ENCODE measurements around the gene NPFF.

NPFF gene

DNA sequence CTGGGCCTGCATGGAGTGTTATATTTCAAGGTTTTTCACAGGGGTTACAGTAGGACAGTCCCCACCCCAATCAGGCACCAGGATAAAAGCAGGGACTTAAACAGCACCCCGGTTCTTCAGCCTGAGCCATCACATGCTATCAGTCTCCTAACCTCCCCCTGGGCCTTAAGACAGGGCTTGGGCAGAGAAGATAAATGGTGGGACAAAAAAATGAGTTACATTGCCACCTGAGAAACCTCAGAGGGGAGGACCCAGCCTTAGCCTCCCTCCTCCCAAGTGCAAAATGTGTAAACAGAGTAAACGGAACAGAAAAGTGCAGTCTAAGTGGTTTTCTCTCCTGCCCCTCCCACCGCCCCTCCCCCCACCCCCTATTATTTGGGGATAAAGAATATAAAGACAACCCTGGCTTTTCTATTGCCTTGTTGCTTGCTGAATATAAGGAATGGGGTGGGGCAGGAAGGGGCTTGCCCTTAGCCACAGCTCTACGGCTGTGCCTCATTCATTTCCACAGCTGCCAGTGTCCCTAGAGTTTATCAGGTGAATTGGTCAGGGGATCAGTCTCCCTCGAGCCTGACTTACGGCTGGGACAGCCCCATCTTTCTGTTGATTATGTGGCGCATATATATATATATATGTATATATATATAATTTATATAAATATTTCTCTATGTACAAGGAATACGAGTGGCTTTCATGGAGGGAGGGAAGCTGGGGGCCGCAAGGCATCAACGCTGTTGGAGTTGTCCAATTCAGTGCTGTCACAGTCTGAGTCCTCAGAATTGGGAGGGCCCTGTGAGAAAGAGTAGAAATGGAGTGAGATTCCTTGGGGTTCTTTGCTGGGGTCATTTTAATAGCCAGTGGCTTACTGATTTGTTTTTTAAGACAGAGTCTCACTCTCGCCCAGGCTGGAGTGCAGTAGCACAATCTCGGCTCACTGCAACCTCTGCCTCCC is 26.5 kb downstream of the NPFF start:
- Mint-ChIP-seq H3K27ac (peak overlapping the region; percentile 80), H3K9me3 (no peaks in the 10 kb centered on the region), H3K4me3 (no peak overlapping the region), H3K36me3 (ENCODE audit: low read depth) (peaks cover 92% of the 10 kb centered on the region), H3K27me3 (no peaks in the 10 kb centered on the region), H3K4me1 (ENCODE audit: low read depth) (peaks cover 33% of the 10 kb centered on the region)
- peak; percentile 31 for DNase-seq

DNA sequence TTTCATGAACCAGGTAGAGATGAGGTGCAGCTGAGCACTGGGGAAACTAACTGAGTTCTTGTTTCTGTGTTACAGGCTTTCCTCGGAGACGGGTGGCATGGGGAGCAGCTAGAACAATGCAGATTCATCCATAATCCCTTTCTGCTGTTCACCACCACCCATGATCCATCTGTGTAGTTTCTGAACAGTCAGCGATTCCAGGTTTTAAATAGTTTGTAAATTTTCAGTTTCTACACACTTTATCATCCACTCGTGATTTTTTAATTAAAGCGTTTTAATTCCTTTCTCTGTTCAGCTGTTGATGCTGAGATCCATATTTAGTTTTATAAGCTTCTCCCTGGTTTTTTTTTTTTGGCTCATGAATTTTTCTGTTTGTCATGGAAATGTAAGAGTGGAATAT is 28.0 kb downstream of the NPFF start:
- Mint-ChIP-seq H3K36me3 (ENCODE audit: low read depth) (peaks cover 92% of the 10 kb centered on the region), H3K4me3 (no peak overlapping the region), H3K27me3 (no peaks in the 10 kb centered on the region), H3K4me1 (ENCODE audit: low read depth) (peaks cover 44% of the 10 kb centered on the region), H3K27ac (peak overlapping the region; percentile 80), H3K9me3 (no peaks in the 10 kb centered on the region)
- DNase-seq, result no peak

DNA sequence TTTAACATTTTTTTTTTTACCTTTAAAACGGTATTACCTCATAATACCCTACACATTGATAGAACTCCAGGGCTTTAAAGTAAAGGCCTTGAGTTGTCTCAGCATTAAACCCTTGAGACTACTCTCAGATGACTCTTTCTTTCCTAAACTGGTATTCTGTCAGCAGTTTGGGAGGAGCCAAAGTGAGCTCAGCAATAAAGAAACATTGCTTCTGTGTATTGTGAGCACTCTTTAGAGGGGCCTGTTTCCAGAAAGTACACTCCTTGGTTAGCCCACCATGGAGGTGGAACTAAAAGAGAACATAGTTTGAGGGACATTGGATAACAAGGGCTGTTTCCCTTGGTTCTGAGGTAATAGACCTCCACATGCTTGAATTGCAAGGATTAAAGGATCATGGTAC is 28.4 kb downstream of the NPFF start:
- Mint-ChIP-seq H3K27ac (peak overlapping the region; percentile 80), H3K9me3 (no peaks in the 10 kb centered on the region), H3K36me3 (ENCODE audit: low read depth) (peaks cover 92% of the 10 kb centered on the region), H3K27me3 (no peaks in the 10 kb centered on the region), H3K4me1 (ENCODE audit: low read depth) (peaks cover 49% of the 10 kb centered on the region), H3K4me3 (no peak overlapping the region)
- no peak for DNase-seq

DNA sequence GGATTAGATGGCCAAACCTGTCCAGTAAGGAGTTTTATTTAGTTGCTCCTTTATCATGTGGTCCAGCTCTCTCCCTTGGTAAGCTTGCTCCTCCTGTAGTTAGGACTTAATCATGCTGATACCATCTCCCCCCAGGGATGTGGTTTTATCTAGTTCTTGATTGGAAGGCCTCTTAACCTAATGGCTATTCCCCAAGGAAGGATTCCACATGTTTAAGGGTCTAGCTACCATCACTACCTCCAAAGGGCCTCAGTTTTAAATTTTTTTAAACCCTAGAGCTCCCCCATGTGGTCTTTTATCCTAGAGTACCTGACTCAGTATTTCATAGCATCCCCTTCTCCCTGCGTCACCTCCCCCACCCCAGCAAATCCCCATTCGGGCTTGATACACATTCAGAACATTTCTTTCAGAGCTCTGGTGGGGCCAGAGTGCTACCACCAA is 30.5 kb downstream of the NPFF start:
- no peaks in the 10 kb centered on the region for H3K9me3 Mint-ChIP-seq
- peak overlapping the region; percentile 83 for H3K27ac Mint-ChIP-seq
- no peak for DNase-seq
- peaks cover 65% of the 10 kb centered on the region for H3K4me1 Mint-ChIP-seq (ENCODE audit: low read depth)
- no peaks in the 10 kb centered on the region for H3K27me3 Mint-ChIP-seq
- peaks cover 96% of the 10 kb centered on the region for H3K36me3 Mint-ChIP-seq (ENCODE audit: low read depth)
- no peak overlapping the region for H3K4me3 Mint-ChIP-seq

DNA sequence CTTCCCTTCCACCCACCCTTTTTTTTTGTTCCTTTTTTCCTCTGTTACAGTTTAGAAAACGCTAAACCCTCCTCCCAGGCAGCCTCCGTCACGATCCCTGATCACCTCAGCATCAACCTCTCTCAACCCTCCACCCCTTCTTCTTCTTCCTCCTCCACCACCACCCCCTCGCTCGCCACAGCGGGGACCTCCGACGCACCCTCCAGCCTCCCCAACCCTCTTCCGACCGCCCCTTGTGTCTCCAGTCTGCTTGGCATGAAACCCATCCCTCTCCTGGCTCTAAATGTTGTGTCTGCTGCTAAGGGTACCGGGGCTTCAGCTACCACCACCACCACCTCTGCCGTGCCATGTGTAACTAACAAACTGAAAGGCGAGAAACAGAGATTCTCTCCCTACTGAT is 32.5 kb downstream of the NPFF start:
- peaks cover 98% of the 10 kb centered on the region for H3K36me3 Mint-ChIP-seq (ENCODE audit: low read depth)
- H3K4me1 Mint-ChIP-seq (ENCODE audit: low read depth), result peaks cover 75% of the 10 kb centered on the region
- no peak for DNase-seq

DNA sequence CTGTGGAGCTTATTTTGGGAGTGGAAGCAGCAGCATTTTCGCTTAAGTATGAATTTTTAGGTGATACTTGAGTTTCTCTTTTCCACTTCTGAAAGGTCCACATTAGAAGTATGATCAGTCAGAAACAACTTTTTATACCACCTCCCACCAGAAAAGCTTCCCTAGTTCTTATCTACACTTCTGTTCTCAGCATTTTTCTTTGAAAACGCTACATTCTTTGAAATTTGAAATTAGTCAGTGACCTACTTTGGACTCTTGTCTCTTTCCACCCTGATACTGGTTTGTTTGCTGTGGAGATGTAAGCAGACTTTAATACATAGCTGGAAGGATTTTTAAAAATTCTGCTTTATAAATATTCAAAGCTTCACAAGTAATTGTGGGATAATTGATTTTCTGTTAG is 33.2 kb downstream of the NPFF start:
- Mint-ChIP-seq H3K27me3 (no peaks in the 10 kb centered on the region), H3K4me3 (peak overlapping the region; percentile 46), H3K4me1 (ENCODE audit: low read depth) (peaks cover 72% of the 10 kb centered on the region), H3K36me3 (ENCODE audit: low read depth) (peaks cover 98% of the 10 kb centered on the region), H3K9me3 (no peaks in the 10 kb centered on the region), H3K27ac (peak overlapping the region; percentile 93)
- DNase-seq, result no peak

More for the DNA sequence above, 32.5 kb downstream of the NPFF start:
- Mint-ChIP-seq H3K27ac (peak overlapping the region; percentile 93), H3K27me3 (no peaks in the 10 kb centered on the region), H3K9me3 (no peaks in the 10 kb centered on the region), H3K4me3 (peak overlapping the region; percentile 46)

DNA sequence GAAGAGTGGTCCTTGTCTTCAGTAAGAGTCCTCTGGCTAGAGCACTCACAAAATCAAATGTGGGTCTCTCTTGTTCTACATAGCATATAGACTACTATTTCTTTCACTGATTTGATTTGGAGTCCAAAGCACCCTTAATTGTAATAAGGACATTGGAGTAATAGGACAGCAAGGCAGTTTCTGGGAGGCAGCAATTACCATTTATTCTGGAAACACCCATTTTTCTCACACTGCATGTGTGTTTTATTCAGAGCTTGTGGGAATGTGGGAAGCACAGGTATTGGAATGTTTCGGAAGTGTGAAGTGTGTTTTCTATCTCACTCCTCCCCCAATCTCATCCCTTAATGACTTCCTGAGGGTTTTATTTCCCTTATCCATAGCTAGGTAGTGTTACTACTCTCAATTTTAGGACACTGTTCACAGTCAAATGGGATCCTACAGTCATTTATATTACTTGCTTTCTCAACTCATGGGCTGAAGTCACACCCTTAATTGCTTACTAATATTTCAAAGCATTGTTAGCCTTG is 35.2 kb downstream of the NPFF start:
- no peaks in the 10 kb centered on the region for H3K9me3 Mint-ChIP-seq
- H3K36me3 Mint-ChIP-seq (ENCODE audit: low read depth), result peaks cover 99% of the 10 kb centered on the region
- peaks cover 67% of the 10 kb centered on the region for H3K4me1 Mint-ChIP-seq (ENCODE audit: low read depth)
- DNase-seq, result no peak
- no peaks in the 10 kb centered on the region for H3K27me3 Mint-ChIP-seq
- peak overlapping the region; percentile 93 for H3K27ac Mint-ChIP-seq
- no peak overlapping the region for H3K4me3 Mint-ChIP-seq

DNA sequence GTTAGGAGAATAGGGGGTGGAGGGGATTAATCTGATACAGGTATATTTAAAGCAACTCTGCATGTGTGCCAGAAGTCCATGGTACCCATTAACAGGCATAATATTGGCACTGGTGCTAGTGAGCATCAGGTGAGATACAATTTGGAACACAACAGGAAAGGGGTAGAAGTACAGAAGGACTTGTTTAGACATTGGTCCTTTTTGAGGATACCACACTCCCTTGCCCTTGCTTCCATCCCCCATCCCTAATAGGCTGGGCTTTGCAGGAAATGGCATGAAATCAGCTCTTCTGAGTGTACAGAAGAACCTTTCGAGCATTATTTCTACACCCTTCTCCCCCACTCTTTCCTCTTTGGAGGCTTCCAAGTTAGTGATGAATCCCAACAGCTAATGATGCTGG is 39.0 kb downstream of the NPFF start:
- H3K4me1 Mint-ChIP-seq (ENCODE audit: low read depth), result peaks cover 55% of the 10 kb centered on the region
- H3K9me3 Mint-ChIP-seq, result no peaks in the 10 kb centered on the region
- no peak overlapping the region for H3K4me3 Mint-ChIP-seq
- peak overlapping the region; percentile 73 for H3K27ac Mint-ChIP-seq
- no peaks in the 10 kb centered on the region for H3K27me3 Mint-ChIP-seq
- DNase-seq, result no peak
- peaks cover 99% of the 10 kb centered on the region for H3K36me3 Mint-ChIP-seq (ENCODE audit: low read depth)

DNA sequence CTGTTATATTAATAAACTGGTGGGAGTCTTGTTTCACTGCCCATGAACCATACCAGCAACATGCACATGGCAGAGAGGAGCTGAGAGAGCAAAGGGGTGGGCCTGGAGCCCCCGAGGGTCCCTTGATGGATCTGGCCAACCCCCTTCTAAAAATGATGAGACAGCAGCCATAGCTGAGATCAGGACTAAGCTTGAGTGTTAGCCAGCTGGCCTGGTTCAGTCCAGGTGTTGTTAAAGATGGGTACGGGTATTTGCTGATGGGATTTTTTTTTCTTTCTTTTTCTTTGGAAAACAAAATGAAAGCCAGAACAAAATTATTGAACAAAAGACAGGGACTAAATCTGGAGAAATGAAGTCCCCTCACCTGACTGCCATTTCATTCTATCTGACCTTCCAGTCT is 39.4 kb downstream of the NPFF start:
- Mint-ChIP-seq H3K36me3 (ENCODE audit: low read depth) (peaks cover 99% of the 10 kb centered on the region), H3K4me3 (no peak overlapping the region), H3K4me1 (ENCODE audit: low read depth) (peaks cover 57% of the 10 kb centered on the region), H3K9me3 (no peaks in the 10 kb centered on the region), H3K27ac (peak overlapping the region; percentile 73), H3K27me3 (no peaks in the 10 kb centered on the region)
- no peak for DNase-seq

DNA sequence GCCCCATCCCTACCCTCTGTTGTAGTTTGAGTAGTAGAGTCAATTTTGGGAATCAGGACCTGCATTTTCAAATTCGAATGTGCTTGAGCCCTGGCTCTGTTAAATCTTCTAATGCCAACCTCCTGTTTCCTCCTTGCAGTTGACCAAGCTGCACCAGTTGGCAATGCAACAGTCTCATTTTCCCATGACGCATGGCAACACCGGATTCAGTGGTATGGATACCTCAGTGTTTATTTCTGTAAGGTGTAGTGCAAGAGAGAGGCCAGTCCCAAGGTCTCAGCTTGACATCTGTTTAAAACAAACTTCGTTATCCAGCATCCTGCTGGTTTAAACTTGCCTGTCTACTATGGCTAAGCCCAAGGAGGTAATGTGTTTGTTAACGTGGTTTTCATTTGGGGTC is 40.2 kb downstream of the NPFF start:
- Mint-ChIP-seq H3K4me1 (ENCODE audit: low read depth) (peaks cover 58% of the 10 kb centered on the region), H3K9me3 (no peaks in the 10 kb centered on the region), H3K27me3 (no peaks in the 10 kb centered on the region), H3K27ac (peak overlapping the region; percentile 73), H3K36me3 (ENCODE audit: low read depth) (peaks cover 99% of the 10 kb centered on the region), H3K4me3 (no peak overlapping the region)
- no peak for DNase-seq

DNA sequence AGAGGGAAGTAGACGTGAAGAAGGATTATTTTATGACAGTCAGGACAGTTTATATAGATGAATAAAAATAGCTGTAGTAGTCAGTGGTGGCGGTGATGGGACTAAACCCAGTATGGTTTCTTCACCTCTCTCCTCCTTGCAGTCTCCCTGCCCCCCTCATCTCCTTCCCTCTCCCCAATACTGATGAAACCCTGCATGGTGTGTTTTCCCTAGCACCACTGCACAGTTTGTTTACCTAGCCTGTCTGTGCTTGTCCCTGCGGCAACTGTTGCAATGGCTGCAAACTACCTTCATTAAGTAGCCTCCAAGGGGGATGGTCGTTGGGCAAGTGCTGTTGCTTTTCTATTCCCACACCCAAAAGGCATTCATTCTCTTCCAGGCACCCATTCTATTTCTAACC is 40.6 kb downstream of the NPFF start:
- no peak for DNase-seq
- Mint-ChIP-seq H3K9me3 (no peaks in the 10 kb centered on the region), H3K4me1 (ENCODE audit: low read depth) (peaks cover 56% of the 10 kb centered on the region), H3K27ac (peak overlapping the region; percentile 56), H3K27me3 (no peaks in the 10 kb centered on the region), H3K36me3 (ENCODE audit: low read depth) (peaks cover 99% of the 10 kb centered on the region), H3K4me3 (no peak overlapping the region)

DNA sequence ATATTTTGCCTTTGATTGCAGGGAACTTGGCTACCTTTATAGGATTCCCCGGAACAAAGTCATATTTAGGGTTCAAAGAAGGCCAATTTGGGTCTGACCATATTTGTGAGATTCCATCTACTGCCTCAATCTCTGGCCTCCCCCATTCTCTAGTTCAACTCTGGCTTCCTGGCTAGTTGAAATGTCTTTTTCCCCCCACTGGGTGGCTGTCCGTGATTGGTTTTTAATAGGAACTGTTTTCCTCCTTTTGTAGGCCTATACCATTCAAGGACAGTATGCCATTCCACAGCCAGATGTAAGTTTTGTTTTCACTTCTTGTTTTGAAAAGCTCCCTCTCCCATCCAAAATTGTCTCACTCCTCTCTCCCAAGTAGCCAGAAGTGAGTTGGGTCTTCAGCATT is 41.6 kb downstream of the NPFF start:
- Mint-ChIP-seq H3K4me3 (no peak overlapping the region), H3K27me3 (no peaks in the 10 kb centered on the region), H3K9me3 (no peaks in the 10 kb centered on the region), H3K4me1 (ENCODE audit: low read depth) (peaks cover 57% of the 10 kb centered on the region), H3K27ac (peak overlapping the region; percentile 56), H3K36me3 (ENCODE audit: low read depth) (peaks cover 99% of the 10 kb centered on the region)
- DNase-seq, result no peak

DNA sequence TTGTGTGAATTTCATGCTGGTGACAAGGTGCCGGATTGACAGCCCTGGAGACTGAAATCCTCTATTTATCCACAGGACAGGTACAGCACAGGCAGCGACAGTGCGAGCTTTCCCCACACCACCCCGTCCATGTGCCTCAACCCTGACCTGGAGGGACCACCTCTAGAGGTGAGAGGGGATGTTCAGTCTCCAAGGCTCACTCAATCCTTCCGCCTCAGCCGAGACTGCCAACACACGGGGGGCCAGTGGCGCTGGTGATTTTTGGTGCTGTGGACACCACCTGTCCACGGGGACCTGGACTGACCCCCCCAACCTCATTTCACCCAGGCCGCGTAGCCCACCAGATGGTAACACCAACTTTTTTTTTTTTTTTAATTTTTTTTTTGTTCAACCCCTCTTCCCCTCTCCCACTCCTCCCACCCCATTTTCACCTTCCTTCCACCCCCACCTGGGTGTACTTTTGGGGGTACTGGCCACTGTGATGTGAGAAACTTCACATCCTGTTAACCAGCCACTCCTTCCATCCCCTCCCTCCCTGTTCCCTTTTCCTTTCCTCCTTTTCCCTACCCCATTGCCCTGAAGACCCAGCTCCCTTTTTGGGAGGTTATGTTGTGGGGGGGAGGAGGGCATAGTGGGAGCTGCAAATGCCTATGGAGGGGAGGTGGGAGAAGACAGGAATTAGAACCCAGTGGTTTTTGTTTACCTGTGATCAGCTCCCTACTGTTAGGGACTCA is 42.4 kb downstream of the NPFF start:
- no peak for DNase-seq
- Mint-ChIP-seq H3K4me1 (ENCODE audit: low read depth) (peaks cover 61% of the 10 kb centered on the region), H3K36me3 (ENCODE audit: low read depth) (peaks cover 100% of the 10 kb centered on the region), H3K9me3 (no peaks in the 10 kb centered on the region), H3K27ac (peak overlapping the region; percentile 78), H3K4me3 (no peak overlapping the region), H3K27me3 (no peaks in the 10 kb centered on the region)

DNA sequence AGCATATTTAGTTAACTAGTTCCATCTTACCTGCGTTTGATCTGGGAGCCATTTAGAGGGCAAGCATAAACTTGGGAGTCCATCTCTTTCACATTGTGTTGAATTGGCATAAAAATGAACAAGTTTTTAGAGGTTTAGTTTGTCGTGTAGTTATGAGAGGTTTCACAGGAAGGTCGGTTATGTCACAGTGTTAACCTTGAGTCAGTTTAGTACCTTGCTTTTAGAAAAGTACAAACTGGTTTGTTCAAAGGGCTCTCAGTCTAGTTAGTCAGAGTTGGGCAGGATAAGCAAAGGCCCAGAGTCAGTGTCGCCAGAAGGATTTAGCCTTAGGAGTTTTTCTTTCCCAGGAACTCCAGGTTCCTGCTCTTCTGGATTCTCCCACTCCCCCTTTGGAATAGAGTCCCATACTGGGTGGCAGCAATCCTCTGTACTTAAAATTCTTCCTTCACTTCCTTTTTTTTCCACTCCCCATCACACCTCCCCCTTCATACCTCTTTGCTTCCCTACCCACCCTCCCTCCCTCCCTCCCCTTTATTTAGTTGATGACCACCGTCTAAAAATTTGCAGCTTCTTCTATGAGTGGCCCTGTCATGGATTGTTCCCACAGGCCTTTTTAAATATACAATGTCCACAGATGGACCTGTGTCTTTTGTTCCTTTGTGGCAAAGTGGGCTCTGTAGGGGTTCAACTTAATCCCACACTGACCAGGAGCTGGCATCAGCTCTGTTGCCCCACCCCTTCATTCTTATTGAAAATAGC is 43.3 kb downstream of the NPFF start:
- Mint-ChIP-seq H3K36me3 (ENCODE audit: low read depth) (peaks cover 100% of the 10 kb centered on the region), H3K4me1 (ENCODE audit: low read depth) (peaks cover 67% of the 10 kb centered on the region), H3K9me3 (no peaks in the 10 kb centered on the region), H3K27ac (peak overlapping the region; percentile 78), H3K27me3 (no peaks in the 10 kb centered on the region), H3K4me3 (no peak overlapping the region)
- no peak for DNase-seq

Measured in activated T-cell treated with anti-CD3 and anti-CD28 coated beads, Interleukin-2, amount 50 U/mL, for 24 hours (primary cell).